Endodermal cell (in vitro differentiated cells): ENCODE results near the gene ETNK1. TPM values are rescaled to one million over a fixed set of nuclear protein-coding genes. Genes with fewer than 3 reads are reported as not detected.

ENCODE experiments used
- DNase-seq: peaks from one replicate; pipeline ENCODE4 v3.0.0-alpha.2; 2017
- H3K27ac ChIP-seq: 2 replicates; pipeline ENCODE4 v1.5.1; 2013; ENCODE audit warnings: mild to moderate bottlenecking, low read depth, low read length, moderate library complexity
- H3K27me3 ChIP-seq: 2 replicates; pipeline ENCODE4 v1.6.1; 2013; ENCODE audit warnings: mild to moderate bottlenecking, low read length, moderate library complexity; ENCODE audit not compliant: insufficient read depth, control insufficient read depth, poor library complexity, severe bottlenecking
- H3K36me3 ChIP-seq: 2 replicates; pipeline ENCODE4 v1.7.0; 2013; ENCODE audit warnings: mild to moderate bottlenecking, low read length, moderate library complexity; ENCODE audit not compliant: control insufficient read depth, insufficient read depth
- H3K4me1 ChIP-seq: one replicate; pipeline ENCODE4 v1.7.0; 2013; ENCODE audit warnings: low read length; ENCODE audit not compliant: control insufficient read depth, insufficient read depth
- H3K4me3 ChIP-seq: 2 replicates; pipeline ENCODE4 v1.5.1; 2013; ENCODE audit warnings: mild to moderate bottlenecking, low read length, moderate library complexity
- H3K9ac ChIP-seq: 2 replicates; pipeline ENCODE4 v1.6.1; 2013; ENCODE audit warnings: mild to moderate bottlenecking, low read length, moderate library complexity; ENCODE audit not compliant: poor library complexity, severe bottlenecking; ENCODE audit errors: extremely low read depth
- H3K9me3 ChIP-seq: 2 replicates; pipeline ENCODE4 v1.6.1; 2013; ENCODE audit warnings: mild to moderate bottlenecking, low read length, moderate library complexity; ENCODE audit not compliant: control insufficient read depth
- H3K27ac Mint-ChIP-seq: 2 replicates; pipeline ENCODE4 v1.8.0; 2020; ENCODE audit warnings: mixed read lengths
- H3K27me3 Mint-ChIP-seq: 2 replicates; pipeline ENCODE4 v1.8.0; 2021; ENCODE audit warnings: mild to moderate bottlenecking, mixed read lengths; ENCODE audit not compliant: insufficient read depth
- H3K36me3 Mint-ChIP-seq: 2 replicates; pipeline ENCODE4 v1.8.0; 2020; ENCODE audit warnings: low read depth, mixed read lengths
- H3K4me1 Mint-ChIP-seq: 2 replicates; pipeline ENCODE4 v1.8.0; 2020; ENCODE audit warnings: mixed read lengths
- H3K4me3 Mint-ChIP-seq: 2 replicates; pipeline ENCODE4 v1.8.0; 2020; ENCODE audit warnings: mild to moderate bottlenecking, moderate library complexity, mixed read lengths
- H3K9me3 Mint-ChIP-seq: 2 replicates; pipeline ENCODE4 v1.8.0; 2020; ENCODE audit warnings: mild to moderate bottlenecking, mixed read lengths
- WGBS, 2 experiments: methylation state at CpG; one replicate each; pipeline versions ENCODE4 v1.1.5 to v1.1.7; 2013; ENCODE audit warnings: missing lambda C conversion rate in 2 of 2, mixed read lengths in 1 of 2; ENCODE audit not compliant: insufficient coverage in 1 of 2, insufficient read length in 1 of 2; 5-methylcytosine and 5-hydroxymethylcytosine counted together
- total RNA-seq, 2 donors: library from RNA; stranded (reverse); fragmentation: NEBNext Ultra II Directional in 1 of 2; extraction: Animal tissue kit (Norgen Biotek cat#: 25700) in 1 of 2; gene quantifications; 2 replicates in 1 of 2; 3 replicates in 1 of 2; pipeline ENCODE4 v1.2.1, GENCODE V29; 2021
- TF ChIP-seq, protein P1 (sequence below): fragments of 200-600 bp; sonication (generic); conservative IDR thresholded peaks from 2 replicates; pipeline ENCODE4 v1.5.0; 2021; ENCODE audit warnings: antibody characterized with exemption, mild to moderate bottlenecking

Gene ETNK1
- total RNA-seq, 2 donors from 2014 or later, result 84.9 to 187 TPM

DNA sequence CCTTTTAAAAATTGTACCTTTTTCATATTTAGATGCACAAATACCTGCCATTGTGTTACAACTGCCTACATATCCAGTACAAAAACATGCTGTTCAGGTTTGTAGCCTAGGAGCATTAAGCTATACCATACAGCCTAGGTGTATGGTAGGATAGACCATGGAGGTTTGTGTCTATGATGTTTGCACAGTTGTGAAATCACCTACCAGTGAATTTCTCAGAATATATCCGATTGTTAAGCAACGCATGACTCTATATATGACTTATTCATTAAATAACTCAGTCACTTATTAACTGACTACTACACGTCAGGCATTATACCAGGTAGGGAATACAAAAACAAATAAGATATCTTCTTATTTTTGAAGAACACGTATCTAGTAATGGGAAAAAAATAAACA lies 26.2 kb upstream of the ETNK1 start:
- TF ChIP-seq, protein P1, sequence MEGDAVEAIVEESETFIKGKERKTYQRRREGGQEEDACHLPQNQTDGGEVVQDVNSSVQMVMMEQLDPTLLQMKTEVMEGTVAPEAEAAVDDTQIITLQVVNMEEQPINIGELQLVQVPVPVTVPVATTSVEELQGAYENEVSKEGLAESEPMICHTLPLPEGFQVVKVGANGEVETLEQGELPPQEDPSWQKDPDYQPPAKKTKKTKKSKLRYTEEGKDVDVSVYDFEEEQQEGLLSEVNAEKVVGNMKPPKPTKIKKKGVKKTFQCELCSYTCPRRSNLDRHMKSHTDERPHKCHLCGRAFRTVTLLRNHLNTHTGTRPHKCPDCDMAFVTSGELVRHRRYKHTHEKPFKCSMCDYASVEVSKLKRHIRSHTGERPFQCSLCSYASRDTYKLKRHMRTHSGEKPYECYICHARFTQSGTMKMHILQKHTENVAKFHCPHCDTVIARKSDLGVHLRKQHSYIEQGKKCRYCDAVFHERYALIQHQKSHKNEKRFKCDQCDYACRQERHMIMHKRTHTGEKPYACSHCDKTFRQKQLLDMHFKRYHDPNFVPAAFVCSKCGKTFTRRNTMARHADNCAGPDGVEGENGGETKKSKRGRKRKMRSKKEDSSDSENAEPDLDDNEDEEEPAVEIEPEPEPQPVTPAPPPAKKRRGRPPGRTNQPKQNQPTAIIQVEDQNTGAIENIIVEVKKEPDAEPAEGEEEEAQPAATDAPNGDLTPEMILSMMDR, result no peak
- no peak for DNase-seq
- Histone ChIP-seq H3K9ac (no peak overlapping the region), H3K27me3 (no peaks in the 10 kb centered on the region), H3K4me3 (no peak overlapping the region), H3K9me3 (no peaks in the 10 kb centered on the region), H3K4me1 (no peaks in the 10 kb centered on the region), H3K36me3 (no peaks in the 10 kb centered on the region), H3K27ac (no peak overlapping the region)
- Mint-ChIP-seq H3K27me3 (no peaks in the 10 kb centered on the region), H3K4me3 (no peak overlapping the region), H3K9me3 (peaks cover 11% of the 10 kb centered on the region), H3K27ac (no peak overlapping the region), H3K36me3 (no peaks in the 10 kb centered on the region), H3K4me1 (no peaks in the 10 kb centered on the region)
- WGBS, 2 experiments, result 90% methylated on average over 3 of the region's 4 CpGs; no CpG with 5 or more reads in 1 of the 2 experiments

DNA sequence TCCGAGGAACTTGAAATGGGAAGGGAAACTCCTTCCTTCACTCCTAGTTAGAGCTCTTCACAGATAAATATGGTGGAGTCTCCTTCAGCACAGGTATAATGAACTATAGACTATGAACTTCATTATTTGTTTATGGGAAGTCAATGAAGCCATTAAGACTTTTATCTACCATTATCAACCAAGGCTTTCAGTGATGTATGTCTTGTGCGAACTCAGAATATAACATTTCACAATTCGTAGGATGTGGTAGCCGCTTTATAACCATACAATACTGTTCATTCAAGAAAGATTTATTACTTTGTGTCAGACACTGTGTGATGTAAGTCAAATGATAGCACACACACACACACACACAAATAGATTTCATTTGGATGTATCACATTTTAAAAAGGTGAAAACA lies 24.8 kb upstream of the ETNK1 start:
- WGBS, 2 experiments, result 97 to 100% methylated on average over 3 of the region's 4 CpGs
- H3K4me1 ChIP-seq, result no peaks in the 10 kb centered on the region
- no peak overlapping the region for H3K9ac ChIP-seq
- no peaks in the 10 kb centered on the region for H3K27me3 Mint-ChIP-seq
- H3K9me3 ChIP-seq, result no peaks in the 10 kb centered on the region
- no peaks in the 10 kb centered on the region for H3K36me3 ChIP-seq
- H3K27ac ChIP-seq, result no peak overlapping the region
- H3K4me1 Mint-ChIP-seq, result no peaks in the 10 kb centered on the region
- H3K4me3 ChIP-seq, result no peak overlapping the region
- no peak for DNase-seq
- no peak overlapping the region for H3K4me3 Mint-ChIP-seq
- TF ChIP-seq, protein P1, result no peak
- peaks cover 11% of the 10 kb centered on the region for H3K9me3 Mint-ChIP-seq
- H3K36me3 Mint-ChIP-seq, result no peaks in the 10 kb centered on the region
- H3K27ac Mint-ChIP-seq, result no peak overlapping the region
- no peaks in the 10 kb centered on the region for H3K27me3 ChIP-seq

DNA sequence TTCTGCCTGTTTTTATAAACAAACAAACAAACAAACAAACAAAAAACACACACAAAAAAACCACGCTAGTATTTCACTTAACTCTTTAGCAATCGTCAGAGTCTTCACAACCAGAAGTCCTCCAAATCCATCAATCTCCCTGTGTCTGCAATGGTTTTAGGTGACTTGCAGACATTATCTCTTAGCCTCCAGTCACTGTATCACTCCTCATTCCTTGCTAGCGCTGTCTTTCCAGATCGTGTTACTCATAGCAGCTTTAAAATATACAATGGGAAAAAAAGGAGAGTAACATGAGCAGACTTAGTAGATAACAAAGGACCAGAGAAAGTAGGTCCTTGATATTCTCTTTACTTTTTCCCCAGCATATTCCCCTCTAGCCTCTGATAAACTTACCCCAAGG lies 15.5 kb upstream of the ETNK1 start:
- Mint-ChIP-seq H3K27ac (no peak overlapping the region), H3K4me3 (no peak overlapping the region), H3K36me3 (peaks cover 16% of the 10 kb centered on the region), H3K27me3 (no peaks in the 10 kb centered on the region), H3K9me3 (peaks cover 33% of the 10 kb centered on the region), H3K4me1 (no peaks in the 10 kb centered on the region)
- TF ChIP-seq, protein P1, result no peak
- WGBS, 2 experiments, result 91 to 100% methylated on average over 1 to 4 of the region's 4 CpGs
- H3K4me3 ChIP-seq, result no peak overlapping the region
- H3K9ac ChIP-seq, result no peak overlapping the region
- no peaks in the 10 kb centered on the region for H3K4me1 ChIP-seq
- H3K27me3 ChIP-seq, result no peaks in the 10 kb centered on the region
- no peak overlapping the region for H3K27ac ChIP-seq
- no peak for DNase-seq
- H3K36me3 ChIP-seq, result no peaks in the 10 kb centered on the region
- H3K9me3 ChIP-seq, result peaks cover 35% of the 10 kb centered on the region
